ENCODE data around the gene ABCA5. TPM values are rescaled to one million over a fixed set of nuclear protein-coding genes. Genes with fewer than 3 reads are reported as not detected.

Gene ABCA5
- total RNA-seq, 1 experiment from 2014 or later, result 4.5 TPM

DNA sequence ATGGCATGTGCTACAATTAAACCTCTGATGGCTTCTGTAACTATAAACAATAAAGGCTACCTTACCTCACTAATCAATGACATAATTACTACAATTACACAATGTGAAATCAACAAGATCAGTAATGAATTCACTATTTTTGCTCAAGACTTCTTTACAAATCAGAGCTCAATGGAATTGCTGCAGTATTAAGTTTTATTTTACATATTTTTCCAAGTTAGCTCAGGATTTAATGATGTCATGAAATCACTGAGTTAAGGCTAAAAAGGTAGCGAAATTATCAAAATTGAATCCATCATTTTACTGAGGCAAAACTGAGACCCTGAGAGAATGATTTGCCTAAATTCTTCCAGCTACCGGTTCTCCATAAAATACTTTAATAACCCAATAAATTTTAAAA, 21.8 kb downstream of the ABCA5 start:
- H2BK20ac ChIP-seq (ENCODE audit: low read depth, low read length, poor library complexity, severe bottlenecking), result no peak overlapping the region
- H3K23me2 ChIP-seq (ENCODE audit: insufficient read length, low read depth, low read length, poor library complexity, severe bottlenecking), result no peaks in the 10 kb centered on the region
- H3K23ac ChIP-seq (ENCODE audit: insufficient read length, low read depth, low read length), result no peak overlapping the region
- no peak overlapping the region for H2BK5ac ChIP-seq (ENCODE audit: insufficient read length, low read length)
- no peak overlapping the region for H4K91ac ChIP-seq (ENCODE audit: insufficient read length, low read depth, low read length)
- no peak overlapping the region for H4K5ac ChIP-seq (ENCODE audit: insufficient read length, low read depth, low read length)
- Mint-ChIP-seq H3K4me1 (no peaks in the 10 kb centered on the region), H3K27me3 (ENCODE audit: low read depth) (no peaks in the 10 kb centered on the region), H3K36me3 (ENCODE audit: insufficient read depth in 1 of 3, low read depth in 3 of 3) (peaks cover 0 to 8% (median 0%) of the 10 kb centered on the region in 3 experiments; a peak in 1 of 7 replicates), H3K4me3 (no peak overlapping the region), H3K27ac (no peak overlapping the region), H3K9me3 (no peaks in the 10 kb centered on the region; a peak in 1 of 5 replicates)
- no peak overlapping the region for H3K4me2 ChIP-seq (ENCODE audit: insufficient read depth, insufficient read length, low read length)
- H2BK120ac ChIP-seq (ENCODE audit: low read depth, low read length, poor library complexity, severe bottlenecking), result no peak overlapping the region
- H3K56ac ChIP-seq (ENCODE audit: insufficient read length, low read depth, low read length), result no peak overlapping the region
- H2BK15ac ChIP-seq (ENCODE audit: low read depth, low read length), result no peak overlapping the region
- H3K4me1 ChIP-seq (ENCODE audit: insufficient read depth, low read length), result no peaks in the 10 kb centered on the region
- TF ChIP-seq, protein P1, sequence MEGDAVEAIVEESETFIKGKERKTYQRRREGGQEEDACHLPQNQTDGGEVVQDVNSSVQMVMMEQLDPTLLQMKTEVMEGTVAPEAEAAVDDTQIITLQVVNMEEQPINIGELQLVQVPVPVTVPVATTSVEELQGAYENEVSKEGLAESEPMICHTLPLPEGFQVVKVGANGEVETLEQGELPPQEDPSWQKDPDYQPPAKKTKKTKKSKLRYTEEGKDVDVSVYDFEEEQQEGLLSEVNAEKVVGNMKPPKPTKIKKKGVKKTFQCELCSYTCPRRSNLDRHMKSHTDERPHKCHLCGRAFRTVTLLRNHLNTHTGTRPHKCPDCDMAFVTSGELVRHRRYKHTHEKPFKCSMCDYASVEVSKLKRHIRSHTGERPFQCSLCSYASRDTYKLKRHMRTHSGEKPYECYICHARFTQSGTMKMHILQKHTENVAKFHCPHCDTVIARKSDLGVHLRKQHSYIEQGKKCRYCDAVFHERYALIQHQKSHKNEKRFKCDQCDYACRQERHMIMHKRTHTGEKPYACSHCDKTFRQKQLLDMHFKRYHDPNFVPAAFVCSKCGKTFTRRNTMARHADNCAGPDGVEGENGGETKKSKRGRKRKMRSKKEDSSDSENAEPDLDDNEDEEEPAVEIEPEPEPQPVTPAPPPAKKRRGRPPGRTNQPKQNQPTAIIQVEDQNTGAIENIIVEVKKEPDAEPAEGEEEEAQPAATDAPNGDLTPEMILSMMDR (conservative IDR thresholded peaks at IDR 0.05), result no peak
- no peaks in the 10 kb centered on the region for H3K27me3 ChIP-seq (ENCODE audit: insufficient read depth, low read length)
- DNase-seq, result no peak
- H3T11ph ChIP-seq (ENCODE audit: low read length), result no peak overlapping the region
- H2AFZ ChIP-seq (ENCODE audit: low read length), result no peak overlapping the region
- no peak overlapping the region for H2AK5ac ChIP-seq (ENCODE audit: insufficient read length, low read length)
- H3K79me2 ChIP-seq (ENCODE audit: insufficient read depth, low read length), result no peaks in the 10 kb centered on the region
- H4K8ac ChIP-seq (replicated peaks; ENCODE audit: insufficient read length, low read depth, low read length), result no peak overlapping the region
- no peaks in the 10 kb centered on the region for H3K79me1 ChIP-seq (ENCODE audit: insufficient read depth, low read depth, low read length, poor library complexity, severe bottlenecking)
- H3K14ac ChIP-seq (ENCODE audit: insufficient read depth, low read length), result no peak overlapping the region
- no peaks in the 10 kb centered on the region for H4K20me1 ChIP-seq (ENCODE audit: control insufficient read depth, insufficient read depth, insufficient read length)
- H3K4ac ChIP-seq (ENCODE audit: low read depth, low read length), result no peak overlapping the region
- H3K9ac ChIP-seq (ENCODE audit: extremely low read depth, insufficient read length, low read length), result no peak overlapping the region
- no peak overlapping the region for H3K18ac ChIP-seq (ENCODE audit: insufficient read length, low read depth, low read length)
- H2BK12ac ChIP-seq (ENCODE audit: insufficient read length, low read depth, low read length), result no peak overlapping the region
- H3K9me3 ChIP-seq (ENCODE audit: control insufficient read depth, low read depth, low read length), result no peaks in the 10 kb centered on the region
- no peak overlapping the region for H3K27ac ChIP-seq (ENCODE audit: insufficient read length, low read depth, low read length)
- no CpG with 5 or more reads among the region's 2 CpGs for WGBS (ENCODE audit: extremely low coverage, insufficient read length, low lambda C conversion rate)

Measured in H9 (cell line).